GM18867 (cell line): Measurements from ENCODE around the gene SEMA4F.

Experiments used
- ATAC-seq: cut with Tn5 transposase; IDR thresholded peaks from one replicate; pipeline ENCODE4 v1.9.1; 2021; ENCODE audit warnings: mild to moderate bottlenecking, moderate library complexity; ENCODE audit not compliant: unreplicated experiment

Gene SEMA4F

DNA sequence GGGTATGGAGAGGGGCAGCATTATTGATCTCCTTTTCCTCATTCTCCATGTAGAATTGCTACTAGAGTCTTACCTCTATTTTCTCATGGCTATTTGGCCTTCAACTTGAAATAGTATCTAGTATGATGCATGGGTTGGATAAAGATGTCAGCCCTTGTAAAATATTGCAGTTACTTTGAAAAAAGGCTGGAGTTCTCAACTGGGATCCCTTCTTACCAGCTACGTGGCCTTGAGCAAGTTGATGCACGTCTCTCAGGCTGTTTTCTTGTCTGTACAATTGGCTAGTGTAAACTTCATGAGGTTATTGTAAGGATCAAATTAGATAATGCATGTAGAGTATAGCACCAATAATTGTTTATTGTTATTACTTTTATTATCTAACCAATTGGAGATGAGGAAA is 50.2 kb downstream of the SEMA4F start:
- no peak for ATAC-seq

GRCh38 chr2:74706741-74707140 is 52.7 kb downstream of the SEMA4F start:
- no peak for ATAC-seq

- no peak for ATAC-seq
Measured at GRCh38 chr2:74707837-74708236, 53.8 kb downstream of the SEMA4F start.

DNA sequence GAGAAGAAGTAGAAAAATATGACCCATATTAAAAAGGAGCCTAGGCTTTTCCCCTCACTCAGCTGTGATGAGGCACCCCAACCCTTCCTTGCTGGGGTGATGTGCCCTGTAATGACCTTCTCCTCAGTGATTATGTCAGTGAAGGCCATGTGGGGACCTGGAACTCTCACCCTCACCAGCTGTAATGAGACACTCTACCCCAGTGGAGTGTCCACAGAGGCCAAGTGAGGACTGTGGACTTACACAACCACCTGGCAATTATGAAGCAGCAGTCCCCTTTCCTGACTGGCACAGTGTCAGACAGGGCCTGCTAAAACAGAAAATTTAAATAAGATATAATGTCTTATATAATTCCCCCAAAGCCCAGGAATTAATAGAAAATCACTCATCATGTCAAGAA is 54.2 kb downstream of the SEMA4F start:
- ATAC-seq = no peak

DNA sequence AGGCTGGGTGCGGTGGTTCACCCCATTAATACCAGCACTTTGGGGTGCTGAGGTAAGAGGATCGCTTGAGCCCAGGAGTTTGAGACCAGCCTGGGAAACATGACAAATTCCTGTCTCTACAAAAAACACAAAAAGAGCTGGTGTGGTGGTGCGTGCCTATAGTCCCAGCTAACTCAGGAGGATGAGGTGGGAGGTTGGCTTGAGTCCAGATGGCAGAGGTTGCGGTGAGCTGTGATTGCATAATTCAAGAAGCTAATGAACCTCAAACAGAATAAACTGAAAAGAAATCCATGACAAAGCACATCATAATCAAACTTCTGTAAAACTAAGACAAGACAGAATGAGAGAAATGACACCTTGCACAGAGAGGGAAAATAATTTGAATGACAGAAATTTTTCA is 54.8 kb downstream of the SEMA4F start:
- no peak for ATAC-seq

- no peak for ATAC-seq
Measured at GRCh38 chr2:74712223-74713053, 58.4 kb downstream of the SEMA4F start.

- ATAC-seq = no peak
Measured at GRCh38 chr2:74714691-74715080, 60.6 kb downstream of the SEMA4F start.

DNA sequence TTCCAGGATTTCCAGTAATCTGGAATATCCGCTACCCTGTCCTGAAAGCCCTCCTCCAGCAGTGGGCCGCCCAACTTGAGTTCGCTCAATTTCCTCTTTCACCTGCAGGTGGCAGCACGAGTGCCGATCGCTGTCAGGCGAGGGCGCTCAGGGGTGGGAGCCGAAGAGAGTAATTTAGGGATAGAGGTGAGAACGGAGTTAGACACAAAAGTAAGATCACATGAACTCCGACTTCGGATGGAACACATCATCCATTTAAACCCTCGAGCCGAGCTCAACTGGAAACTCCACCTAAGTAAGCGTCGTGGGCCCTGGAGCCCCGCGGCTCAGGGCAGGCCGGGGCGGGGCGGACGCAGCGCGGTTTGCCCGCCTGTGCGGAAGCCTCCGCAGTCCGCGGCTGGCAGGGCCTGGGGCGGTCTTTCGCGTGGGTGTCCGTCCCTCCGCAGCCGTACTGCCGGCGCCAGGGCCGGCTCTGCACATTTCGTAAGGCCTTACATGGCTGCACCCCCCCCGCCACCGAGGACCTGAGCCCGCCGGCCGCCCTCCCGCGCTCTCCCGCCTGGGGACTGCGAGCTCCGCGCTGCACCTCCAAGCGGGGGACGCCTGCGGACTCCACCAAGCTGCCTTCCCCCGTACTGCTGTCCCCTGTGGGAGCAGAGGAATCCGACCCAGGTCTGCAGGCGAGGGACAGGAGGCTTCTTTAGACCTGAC is 61.2 kb downstream of the SEMA4F start:
- ATAC-seq = peak; percentile 92

DNA sequence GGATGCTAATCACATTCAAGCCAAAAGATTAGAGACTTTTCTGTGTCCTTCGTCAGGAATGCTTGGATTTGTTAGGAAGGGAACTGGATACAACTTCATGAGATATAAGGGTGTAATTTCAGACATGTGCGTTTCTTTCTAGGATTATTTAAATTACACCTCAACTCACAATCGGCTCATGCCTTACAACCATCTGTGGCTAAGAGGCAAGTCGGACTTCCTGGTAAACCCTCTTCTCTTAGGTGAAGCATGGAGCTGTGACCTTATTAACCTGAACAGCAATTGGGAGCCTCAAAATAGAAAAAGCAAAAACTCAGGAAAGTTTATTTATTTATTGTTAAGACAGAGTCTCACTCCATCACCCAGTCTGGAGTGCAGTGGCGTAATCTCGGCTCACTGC is 61.8 kb downstream of the SEMA4F start:
- ATAC-seq = no peak

DNA sequence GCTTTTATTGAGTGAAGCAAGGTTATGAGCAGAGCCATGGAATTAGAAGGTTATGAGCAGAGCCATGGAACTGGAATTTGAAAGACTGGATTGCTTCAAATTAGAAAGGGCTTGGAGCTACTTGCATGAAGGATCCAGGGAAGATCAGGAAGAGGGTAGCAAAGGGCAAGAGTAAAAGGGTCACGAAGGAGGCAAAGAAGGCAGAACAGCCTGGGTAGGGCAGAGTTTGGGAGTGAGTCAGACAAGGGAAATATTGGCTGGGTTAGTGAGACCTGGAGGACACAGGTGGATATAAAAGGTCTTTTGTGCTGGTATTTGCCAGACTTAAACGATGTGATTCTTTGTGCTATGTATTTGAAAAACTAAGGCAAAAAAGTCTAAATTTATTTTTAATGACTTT is 65.0 kb downstream of the SEMA4F start:
- ATAC-seq = no peak

- ATAC-seq = no peak
Measured at GRCh38 chr2:74721316-74721715, 67.3 kb downstream of the SEMA4F start.

DNA sequence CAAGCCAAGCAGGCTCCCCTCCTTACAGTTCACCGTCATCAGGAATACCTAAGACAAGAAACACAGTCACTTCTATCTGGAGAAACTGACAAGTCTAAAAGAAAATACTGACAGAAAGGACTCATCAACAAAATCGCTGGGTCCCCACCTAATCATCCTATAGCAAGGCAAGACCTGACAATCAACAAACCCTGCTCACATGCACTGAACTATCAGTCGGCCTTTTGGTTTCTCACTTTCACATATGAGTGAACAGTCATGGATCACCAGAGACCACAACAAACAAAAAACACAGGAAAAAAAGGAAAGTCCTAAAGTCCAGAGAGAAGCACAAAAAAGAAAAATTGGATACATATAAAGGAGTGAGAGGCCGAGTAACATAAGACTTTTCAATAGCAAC is 70.4 kb downstream of the SEMA4F start:
- ATAC-seq = no peak

GRCh38 chr2:74725287-74725686 is 71.2 kb downstream of the SEMA4F start:
- ATAC-seq = no peak

GRCh38 chr2:74728842-74729241 is 74.8 kb downstream of the SEMA4F start:
- no peak for ATAC-seq

DNA sequence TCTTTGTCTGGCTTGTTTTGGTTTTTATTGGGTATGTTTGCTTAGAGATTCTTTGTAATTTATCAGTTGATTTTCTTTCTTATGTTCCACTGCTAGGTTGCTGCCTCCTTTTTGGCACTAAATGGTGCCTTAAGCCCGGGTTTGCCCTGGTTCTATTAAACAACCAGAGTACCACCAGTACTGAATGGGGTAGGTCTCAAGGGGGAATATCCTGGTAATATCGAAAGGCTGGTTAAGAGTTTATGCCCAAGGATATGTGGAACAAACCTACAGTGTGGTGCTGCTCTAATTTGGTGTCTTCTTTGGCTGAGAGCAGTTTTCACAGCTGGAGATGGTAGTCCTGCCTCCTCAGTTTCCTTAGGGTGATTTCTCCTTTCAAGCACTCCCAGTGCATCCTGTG is 76.5 kb downstream of the SEMA4F start:
- no peak for ATAC-seq
